HCT116 (cell line): Measurements from ENCODE around the gene CORO7. TPM values are rescaled to one million over a fixed set of nuclear protein-coding genes. Genes with fewer than 3 reads are reported as not detected.

Experiments used
- ATAC-seq: fragments of 200-7000 bp; cut with Tn5 transposase; 2 replicates; pipeline ENCODE4 v1.9.1; 2020; ENCODE audit warnings: mild to moderate bottlenecking, moderate library complexity
- BruUV-seq: library from RNA; stranded (reverse); fragments of 400-500 nt; replicated peaks from 2 replicates; lab custom pipeline; 2021; lab: Mats Ljungman, UMichigan
- CTCF ChIA-PET: fragments of 300-600 bp; sonication (Branson Sonifier 250); formaldehyde crosslinking; loops from one replicate; lab custom pipeline; 2021; ENCODE audit warnings: antibody characterized with exemption; lab: Charles Lee
- POLR2A ChIA-PET: fragments of 300-600, 350-600 bp; sonication (Branson Sonifier 250); formaldehyde crosslinking; loops from one replicate; lab custom pipeline; 2021; ENCODE audit warnings: antibody characterized with exemption; lab: Charles Lee
- RAD21 ChIA-PET, 2 experiments: fragments of 300-600 bp; sonication (Branson Sonifier 250); formaldehyde crosslinking; loops; one replicate each; lab custom pipeline; 2023; ENCODE audit warnings: low total read pairs in 2 of 2; ENCODE audit not compliant: uncharacterized antibody in 2 of 2, unreplicated experiment in 2 of 2, low non-redundant PET in 1 of 2; lab: Charles Lee
- DNase-seq: peaks from one replicate; pipeline ENCODE4 v3.0.0-alpha.2; 2010; ENCODE audit warnings: low read depth, low spot score
- H2AFZ ChIP-seq: fragments of 200-600 bp; shearing (Covaris generic), sonication (generic); 2 replicates; pipeline ENCODE4 v1.6.1; 2017; ENCODE audit warnings: low read depth, mixed run types, mixed read lengths, antibody characterized with exemption, low read length; ENCODE audit not compliant: poor library complexity, severe bottlenecking
- H3K27ac ChIP-seq: 2 replicates; pipeline ENCODE4 v1.5.1; 2012; ENCODE audit warnings: low read depth, low read length
- H3K27me3 ChIP-seq: fragments of 200-600 bp; sonication (generic); 2 replicates; pipeline ENCODE4 v1.6.1; 2016; ENCODE audit warnings: mixed run types, low read length, mixed read lengths; ENCODE audit not compliant: insufficient read depth
- H3K36me3 ChIP-seq, 2 experiments: fragments of 200-500 bp in 1 of 2; fragments of 200-600 bp in 1 of 2; sonication (Bioruptor generic) in 1 of 2; sonication (generic) in 1 of 2; 2 replicates each; pipeline versions ENCODE4 v1.5.1 to v1.6.1; 2014 to 2016; ENCODE audit warnings: low read length in 2 of 2, inconsistent platforms in 1 of 2, mixed read lengths in 1 of 2, mixed run types in 1 of 2; ENCODE audit not compliant: insufficient read depth in 2 of 2, control insufficient read depth in 1 of 2
- H3K4me1 ChIP-seq, 2 experiments: fragments of 200-600 bp in 1 of 2; sonication (generic) in 1 of 2; 2 replicates each; pipeline versions ENCODE4 v1.5.1 to v1.6.1; 2012 to 2017; ENCODE audit warnings: low read length in 2 of 2, inconsistent platforms in 1 of 2, mild to moderate bottlenecking in 1 of 2, mixed read lengths in 1 of 2, mixed run types in 1 of 2, moderate library complexity in 1 of 2; ENCODE audit not compliant: insufficient read depth in 2 of 2, control insufficient read depth in 1 of 2
- H3K4me2 ChIP-seq: fragments of 200-600 bp; sonication (generic); 2 replicates; pipeline ENCODE4 v1.6.1; 2017; ENCODE audit warnings: mixed run types, low read length, mixed read lengths
- H3K4me3 ChIP-seq, 2 experiments: fragments of 200-600 bp in 1 of 2; sonication (generic) in 1 of 2; replicated peaks in 1 of 2; 2 replicates each; pipeline ENCODE4 v1.5.1; 2011 to 2016; ENCODE audit warnings: low read length in 2 of 2, control low read depth in 1 of 2, low read depth in 1 of 2, mild to moderate bottlenecking in 1 of 2, mixed read lengths in 1 of 2, mixed run types in 1 of 2
- H3K79me2 ChIP-seq: fragments of 200-600 bp; sonication (generic); 2 replicates; pipeline ENCODE4 v1.6.1; 2017; ENCODE audit warnings: mild to moderate bottlenecking, mixed run types, low read length, moderate library complexity, mixed read lengths; ENCODE audit not compliant: insufficient read depth
- H3K9ac ChIP-seq: fragments of 200-600 bp; sonication (generic); 2 replicates; pipeline ENCODE4 v1.6.1; 2016; ENCODE audit warnings: low read length, mixed read lengths
- H3K9me2 ChIP-seq: fragments of 200-600 bp; sonication (generic), shearing (Covaris generic); 2 replicates; pipeline ENCODE4 v1.6.1; 2017; ENCODE audit warnings: mixed run types, mild to moderate bottlenecking, moderate library complexity; ENCODE audit not compliant: insufficient read depth
- H3K9me3 ChIP-seq, 2 experiments: fragments of 200-500 bp in 1 of 2; fragments of 200-600 bp in 1 of 2; sonication (Bioruptor generic) in 1 of 2; sonication (generic) in 1 of 2; 2 replicates each; pipeline ENCODE4 v1.6.1; 2014 to 2017; ENCODE audit warnings: low read length in 2 of 2, mixed read lengths in 2 of 2, inconsistent platforms in 1 of 2, low read depth in 1 of 2, mild to moderate bottlenecking in 1 of 2, mixed run types in 1 of 2, moderate library complexity in 1 of 2; ENCODE audit not compliant: control insufficient read depth in 1 of 2, insufficient read depth in 1 of 2
- H4K20me1 ChIP-seq: fragments of 200-600 bp; sonication (generic), shearing (Covaris generic); 2 replicates; pipeline ENCODE4 v1.6.1; 2017; ENCODE audit warnings: mixed run types, mild to moderate bottlenecking, moderate library complexity; ENCODE audit not compliant: insufficient read depth
- ATF3 ChIP-seq: IDR thresholded peaks from 2 replicates; pipeline ENCODE4 v1.6.1; 2012
- CTCF ChIP-seq, 3 experiments: fragments of 200-600 bp in 1 of 3; sonication (generic) in 1 of 3; IDR thresholded peaks in 2 of 3; conservative IDR thresholded peaks in 1 of 3; 2 replicates each; pipeline ENCODE4 v1.5.1; 2012 to 2017; ENCODE audit warnings: low read depth in 2 of 3, low read length in 2 of 3, antibody characterized with exemption in 1 of 3, borderline replicate concordance in 1 of 3, control low read depth in 1 of 3, mild to moderate bottlenecking in 1 of 3, mixed read lengths in 1 of 3, mixed run types in 1 of 3, moderate library complexity in 1 of 3; ENCODE audit not compliant: insufficient read depth in 1 of 3
- EGR1 ChIP-seq: IDR thresholded peaks from 2 replicates; pipeline ENCODE4 v1.6.1; 2012; ENCODE audit warnings: low read depth
- EZH2 ChIP-seq: fragments of 200-600 bp; sonication (generic); IDR thresholded peaks from 2 replicates; pipeline ENCODE4 v1.6.1; 2017; ENCODE audit warnings: antibody characterized with exemption, mixed run types
- EZH2phosphoT487 ChIP-seq: fragments of 200-600 bp; IDR thresholded peaks from 2 replicates; pipeline ENCODE4 v1.6.1; 2018; ENCODE audit warnings: antibody characterized with exemption, borderline replicate concordance
- JUND ChIP-seq: IDR thresholded peaks from 2 replicates; pipeline ENCODE4 v1.6.1; 2012
- POLR2A ChIP-seq: IDR thresholded peaks from 2 replicates; pipeline ENCODE4 v1.7.0; 2011; ENCODE audit warnings: borderline replicate concordance; ENCODE audit not compliant: insufficient read depth, insufficient read length; ENCODE audit errors: extremely low read depth
- POLR2AphosphoS5 ChIP-seq: IDR thresholded peaks from 2 replicates; pipeline ENCODE4 v1.6.1; 2011; ENCODE audit warnings: mild to moderate bottlenecking, low read depth, low read length, moderate library complexity
- RAD21 ChIP-seq: IDR thresholded peaks from 2 replicates; pipeline ENCODE4 v1.6.1; 2012; ENCODE audit warnings: low read depth, mild to moderate bottlenecking
- REST ChIP-seq: IDR thresholded peaks from 2 replicates; pipeline ENCODE4 v1.6.1; 2012; ENCODE audit warnings: low read depth
- SIN3A ChIP-seq: IDR thresholded peaks from 2 replicates; pipeline ENCODE4 v1.6.1; 2012; ENCODE audit warnings: low read depth
- SP1 ChIP-seq: IDR thresholded peaks from 2 replicates; pipeline ENCODE4 v1.6.1; 2012; ENCODE audit warnings: low read depth
- SRF ChIP-seq: IDR thresholded peaks from 2 replicates; pipeline ENCODE4 v1.6.1; 2012; ENCODE audit warnings: low read depth
- ZBTB33 ChIP-seq: IDR thresholded peaks from 2 replicates; pipeline ENCODE4 v1.6.1; 2011; ENCODE audit warnings: mild to moderate bottlenecking, low read length, moderate library complexity; ENCODE audit not compliant: insufficient replicate concordance; ENCODE audit errors: extremely low read depth
- intact Hi-C: fragments of 100-400 bp; cut with micrococcal nuclease; formaldehyde crosslinking; loops from 2 replicates; pipeline ENCODE4 v1.10.0; 2022
- total RNA-seq: library from RNA; stranded (reverse); gene quantifications from one replicate; pipeline ENCODE4 v1.2.1, GENCODE V29; 2021; ENCODE audit not compliant: unreplicated experiment

The CORO7 gene
- total RNA-seq, 1 experiment from 2014 or later, result 21.3 TPM

GRCh38 chr16:4342866-4343744 is 73.3 kb downstream of the CORO7 start (continued):
- TF ChIP-seq CTCF (IDR thresholded peaks at IDR 0.05 in 2 of 3, conservative IDR thresholded peaks at IDR 0.05 in 1 of 3; ENCODE audit: borderline replicate concordance in 1 of 3, insufficient read depth in 1 of 3, low read depth in 2 of 3, low read length in 2 of 3), result no peak

GRCh38 chr16:4341250-4341649 is 75.1 kb downstream of the CORO7 start:
- no peaks in the 10 kb centered on the region for H3K4me1 ChIP-seq
- ATAC-seq (no peak), DNase-seq (no peak)
- ChIA-PET RAD21 (no interaction called here), CTCF (no interaction called here), POLR2A (no interaction called here)
- intact Hi-C loops, result no loop called here
- no peaks in the 10 kb centered on the region for H3K9me3 ChIP-seq
- H3K27ac ChIP-seq, result peak overlapping the region; percentile 35; the same call in 1 of the 2 replicates
- peaks cover 63% of the 10 kb centered on the region for H3K79me2 ChIP-seq
- no peak overlapping the region for H3K4me3 ChIP-seq
- no peaks in the 10 kb centered on the region for H3K9me2 ChIP-seq
- H4K20me1 ChIP-seq, result peaks cover 6% of the 10 kb centered on the region; the same call in 1 of the 2 replicates
- no peaks in the 10 kb centered on the region for H3K27me3 ChIP-seq
- no peak overlapping the region for H2AFZ ChIP-seq
- peaks cover 7 to 17% of the 10 kb centered on the region in 2 experiments; a peak in 2 of 4 replicates for H3K36me3 ChIP-seq
- H3K9ac ChIP-seq, result no peak overlapping the region
- no peak overlapping the region for H3K4me2 ChIP-seq
- BruUV-seq, result no TSS peak
- TF ChIP-seq POLR2AphosphoS5 (no peak), ATF3 (no peak), POLR2A (no peak), ZBTB33 (no peak), SP1 (no peak), SIN3A (no peak), SRF (no peak), REST (no peak), JUND (no peak), EGR1 (no peak), EZH2 (no peak), RAD21 (no peak), EZH2phosphoT487 (no peak)
